Prostate gland (tissue), 2 donors: Measurements from ENCODE around the gene HSPB6. TPM values are rescaled to one million over a fixed set of nuclear protein-coding genes. Genes with fewer than 3 reads are reported as not detected.

Source experiments
- DNase-seq: peaks from one replicate; pipeline ENCODE4 v3.0.0-alpha.2; 2019; ENCODE audit warnings: low spot score
- H3K27ac ChIP-seq, 2 donors: fragments of 200-600 bp; sonication (generic); 2 replicates each; pipeline ENCODE4 v1.5.1; 2017 to 2019
- H3K27me3 ChIP-seq: fragments of 200-600 bp; sonication (generic); replicated peaks from 2 replicates; pipeline ENCODE4 v1.5.1; 2019; ENCODE audit not compliant: insufficient read depth
- H3K36me3 ChIP-seq, 2 donors: fragments of 200-600 bp; sonication (generic); 1 replicate in 1 of 2; 2 replicates in 1 of 2; pipeline versions ENCODE4 v1.5.1 to v1.8.1; 2017 to 2019
- H3K4me1 ChIP-seq: fragments of 200-600 bp; sonication (generic); replicated peaks from 2 replicates; pipeline ENCODE4 v1.5.1; 2019
- H3K4me3 ChIP-seq, 2 donors: fragments of 200-600 bp; sonication (generic); 2 replicates each; pipeline ENCODE4 v1.5.1; 2017 to 2019
- H3K9me3 ChIP-seq: fragments of 200-600 bp; sonication (generic); 2 replicates; pipeline ENCODE4 v1.5.1; 2017
- POLR2A ChIP-seq: fragments of 450-650 bp; IDR thresholded peaks from one replicate; pipeline ENCODE4 v1.6.1; 2016; ENCODE audit warnings: antibody characterized with exemption, mild to moderate bottlenecking
- POLR2AphosphoS5 ChIP-seq: sonication (generic); formaldehyde crosslinking; IDR thresholded peaks from one replicate; pipeline ENCODE4 v1.6.1; 2017; ENCODE audit warnings: antibody characterized with exemption
- WGBS: methylation state at CpG from one replicate; pipeline ENCODE4 v1.1.5; 2018; 5-methylcytosine and 5-hydroxymethylcytosine counted together
- intact Hi-C: fragments of 100-400 bp; cut with DNase I; formaldehyde crosslinking; loops from one replicate; pipeline ENCODE4 v1.14.2; 2022
- total RNA-seq, 2 donors: library from RNA; depleted of rRNA; stranded (reverse); fragments of >200 nt; gene quantifications; one replicate each; pipeline ENCODE4 v1.1.0, GENCODE V29; 2016
- TF ChIP-seq, protein P1 (sequence below), 4 experiments: fragments of 200-600 bp in 2 of 4; fragments of 450-650 bp in 2 of 4; sonication (generic) in 2 of 4; IDR thresholded peaks; 1 replicate in 3 of 4; 2 replicates in 1 of 4; pipeline ENCODE4 v1.5.1; 2016 to 2019; ENCODE audit warnings: antibody characterized with exemption in 4 of 4, mild to moderate bottlenecking in 2 of 4, moderate library complexity in 2 of 4

HSPB6 gene
- total RNA-seq, 2 donors from 2014 or later = 32.2 to 78.5 TPM

DNA sequence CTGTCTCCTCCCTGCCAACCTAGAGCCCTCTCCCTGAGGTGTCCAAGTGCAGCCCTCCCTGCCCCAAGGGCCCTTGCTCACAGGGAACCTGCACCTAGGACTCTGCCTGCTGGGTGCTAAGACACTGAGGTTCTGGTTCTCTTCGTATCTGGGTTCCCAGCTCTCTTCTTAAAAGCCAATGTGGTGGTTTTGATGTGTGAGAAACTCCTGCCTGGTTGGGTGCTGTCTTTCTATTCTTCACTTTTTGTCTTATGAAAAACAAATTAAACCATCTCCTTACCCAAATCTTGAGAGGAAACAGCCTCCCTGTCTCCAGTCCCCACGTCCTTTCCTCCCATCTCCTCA is 43.4 kb downstream of the HSPB6 start:
- no peak for DNase-seq
- 88% methylated on average over 2 of the region's 2 CpGs for WGBS
- Histone ChIP-seq H3K9me3 (no peaks in the 10 kb centered on the region), H3K27me3 (no peaks in the 10 kb centered on the region), H3K4me3 (no peak overlapping the region), H3K27ac (no peak overlapping the region), H3K36me3 (no peaks in the 10 kb centered on the region), H3K4me1 (peaks cover 6% of the 10 kb centered on the region)
- intact Hi-C loops = loop anchor here (10.0 kb wide), 1 partner anchor 359 kb away; the partner anchor contains the start of gene FFAR3
- TF ChIP-seq POLR2AphosphoS5 = no peak

DNA sequence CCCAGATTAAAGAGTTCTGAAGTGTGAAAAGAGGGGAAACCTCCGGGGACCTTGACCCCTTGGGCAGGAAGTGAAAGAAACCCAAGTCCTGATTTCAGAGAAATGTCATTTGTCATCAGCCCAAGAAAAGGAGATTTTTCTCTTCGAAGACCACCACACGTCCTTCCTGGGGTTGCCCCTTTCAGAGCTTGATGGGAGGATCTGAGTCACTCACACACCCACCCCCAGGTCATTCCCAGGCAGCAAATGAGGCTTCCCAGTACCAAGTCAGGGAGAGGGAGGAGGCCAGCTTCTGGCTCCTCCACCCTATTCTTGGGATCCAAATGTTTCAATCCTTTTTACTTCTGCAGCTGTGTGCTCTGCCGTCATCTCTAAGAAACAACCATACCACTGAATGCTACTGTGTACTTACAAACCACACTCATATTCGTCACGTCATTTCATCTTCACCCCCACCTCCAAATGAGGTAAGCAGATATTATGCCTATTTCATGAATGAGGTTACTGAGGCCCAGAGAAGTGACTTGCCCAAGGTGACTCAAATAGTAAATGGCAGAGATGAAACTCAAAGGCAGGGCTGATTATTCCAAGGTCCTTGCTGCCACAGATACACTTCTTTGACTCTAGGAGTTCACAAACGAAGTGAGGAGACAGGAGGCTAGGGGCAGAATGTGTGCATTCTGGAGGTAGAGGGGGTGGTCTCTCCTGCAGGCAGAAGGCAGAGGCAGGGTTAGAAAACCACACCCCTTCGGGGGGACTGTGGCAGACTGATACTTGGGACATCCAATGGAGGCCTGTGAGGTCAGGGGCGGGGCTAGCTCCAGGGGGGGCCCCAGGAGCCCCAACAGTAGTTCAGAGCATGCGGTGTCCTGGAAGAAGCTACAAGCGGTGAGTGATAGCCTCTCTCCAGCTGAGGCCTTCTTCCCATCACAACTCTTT is 44.0 kb downstream of the HSPB6 start:
- WGBS = 82% methylated on average over 11 of the region's 11 CpGs

GRCh38 chr19:35710784-35711723 is 45.8 kb downstream of the HSPB6 start:
- Histone ChIP-seq H3K27ac (no peak overlapping the region), H3K4me1 (peaks cover 5% of the 10 kb centered on the region), H3K4me3 (no peak overlapping the region), H3K36me3 (no peaks in the 10 kb centered on the region), H3K9me3 (no peaks in the 10 kb centered on the region), H3K27me3 (no peaks in the 10 kb centered on the region)
- WGBS = 66% methylated on average over 13 of the region's 13 CpGs
- intact Hi-C loops = loop anchor here (10.0 kb wide), 1 partner anchor 356 kb away; the partner anchor contains the start of gene FFAR3
- no peak for DNase-seq
- no peak for TF ChIP-seq POLR2AphosphoS5
- no peak for TF ChIP-seq POLR2A
- TF ChIP-seq, protein P1, sequence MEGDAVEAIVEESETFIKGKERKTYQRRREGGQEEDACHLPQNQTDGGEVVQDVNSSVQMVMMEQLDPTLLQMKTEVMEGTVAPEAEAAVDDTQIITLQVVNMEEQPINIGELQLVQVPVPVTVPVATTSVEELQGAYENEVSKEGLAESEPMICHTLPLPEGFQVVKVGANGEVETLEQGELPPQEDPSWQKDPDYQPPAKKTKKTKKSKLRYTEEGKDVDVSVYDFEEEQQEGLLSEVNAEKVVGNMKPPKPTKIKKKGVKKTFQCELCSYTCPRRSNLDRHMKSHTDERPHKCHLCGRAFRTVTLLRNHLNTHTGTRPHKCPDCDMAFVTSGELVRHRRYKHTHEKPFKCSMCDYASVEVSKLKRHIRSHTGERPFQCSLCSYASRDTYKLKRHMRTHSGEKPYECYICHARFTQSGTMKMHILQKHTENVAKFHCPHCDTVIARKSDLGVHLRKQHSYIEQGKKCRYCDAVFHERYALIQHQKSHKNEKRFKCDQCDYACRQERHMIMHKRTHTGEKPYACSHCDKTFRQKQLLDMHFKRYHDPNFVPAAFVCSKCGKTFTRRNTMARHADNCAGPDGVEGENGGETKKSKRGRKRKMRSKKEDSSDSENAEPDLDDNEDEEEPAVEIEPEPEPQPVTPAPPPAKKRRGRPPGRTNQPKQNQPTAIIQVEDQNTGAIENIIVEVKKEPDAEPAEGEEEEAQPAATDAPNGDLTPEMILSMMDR (IDR thresholded peaks at IDR 0.05) = no peak

More for the DNA sequence above, 44.0 kb downstream of the HSPB6 start:
- Histone ChIP-seq H3K27ac (no peak overlapping the region), H3K4me1 (peaks cover 6% of the 10 kb centered on the region), H3K4me3 (no peak overlapping the region), H3K27me3 (no peaks in the 10 kb centered on the region), H3K9me3 (no peaks in the 10 kb centered on the region), H3K36me3 (no peaks in the 10 kb centered on the region)
- DNase-seq = no peak
- intact Hi-C loops = loop anchor here (10.0 kb wide), 1 partner anchor 358 kb away; the partner anchor contains the start of gene FFAR3
- TF ChIP-seq POLR2AphosphoS5 (no peak), POLR2A (no peak)
- TF ChIP-seq, protein P1 (IDR thresholded peaks at IDR 0.05) = no peak

DNA sequence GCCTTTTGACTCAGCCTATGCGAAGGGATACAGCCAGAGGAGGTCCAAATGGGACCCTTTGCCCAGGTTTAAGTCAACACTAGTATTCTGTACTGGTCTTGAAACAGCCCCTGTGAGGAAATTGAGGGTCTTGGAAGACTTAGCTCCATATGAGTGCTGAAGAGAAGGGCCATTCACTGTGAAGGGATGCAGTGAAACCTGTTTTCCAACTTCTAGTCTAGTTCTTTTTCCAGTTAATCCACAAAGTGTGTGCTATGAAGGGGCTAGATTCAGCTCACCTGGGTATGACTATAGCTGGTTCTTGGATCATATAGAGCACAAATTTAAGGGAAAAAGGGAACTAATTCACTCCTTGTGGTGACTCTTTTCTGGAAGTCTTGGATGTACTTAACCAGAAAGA is 48.4 kb downstream of the HSPB6 start:
- no peak overlapping the region for H3K4me3 ChIP-seq
- no peaks in the 10 kb centered on the region for H3K27me3 ChIP-seq
- WGBS = 100% methylated on average over 1 of the region's 1 CpG
- no peak for DNase-seq
- no peak for TF ChIP-seq POLR2A
- TF ChIP-seq, protein P1 (IDR thresholded peaks at IDR 0.05) = no peak
- TF ChIP-seq POLR2AphosphoS5 = no peak
- no peaks in the 10 kb centered on the region for H3K4me1 ChIP-seq
- H3K9me3 ChIP-seq = no peaks in the 10 kb centered on the region
- no peaks in the 10 kb centered on the region for H3K36me3 ChIP-seq
- intact Hi-C loops = no loop called here
- H3K27ac ChIP-seq = no peak overlapping the region

Other genes with a start within 250 kb of the HSPB6 start
- 10 to 100 TPM; 50.9 to 80.5 TPM for gene DMKN, start 243.4 kb downstream of the HSPB6 start, total RNA-seq
- gene SBSN, start 228.7 kb downstream of the HSPB6 start, total RNA-seq = 1 to 10 TPM in 1 of 2 donors, under 1 TPM in 1; 0.32 to 4.9 TPM
- 10 to 100 TPM in 1 of 2 donors, not detected in 1; 13.4 TPM for gene GAPDHS, start 223.6 kb downstream of the HSPB6 start, total RNA-seq
- gene TMEM147, start 211.4 kb downstream of the HSPB6 start, total RNA-seq = 100 to 1,000 TPM; 105 to 120 TPM
- gene ATP4A, start 193.4 kb downstream of the HSPB6 start, total RNA-seq = 1 to 10 TPM in 1 of 2 donors, not detected in 1; 1.9 TPM
- gene PMIS2, start 170.9 kb downstream of the HSPB6 start, total RNA-seq = not detected
- gene HAUS5, start 144.3 kb downstream of the HSPB6 start, total RNA-seq = 10 to 100 TPM; 10.0 to 17.5 TPM
- 100 to 1,000 TPM in 1 of 2 donors, 10 to 100 TPM in 1; 81.4 to 114 TPM for gene RBM42, start 128.0 kb downstream of the HSPB6 start, total RNA-seq
- 1 to 10 TPM; 1.2 to 6.6 TPM for gene ETV2, start 115.3 kb downstream of the HSPB6 start, total RNA-seq
- 100 to 1,000 TPM; 334 to 665 TPM for gene COX6B1, start 108.7 kb downstream of the HSPB6 start, total RNA-seq
- gene UPK1A, start 90.5 kb downstream of the HSPB6 start, total RNA-seq = 1 to 10 TPM; 3.8 to 5.5 TPM
- 1 to 10 TPM in 1 of 2 donors, not detected in 1; 3.1 TPM for gene ZBTB32, start 52.5 kb downstream of the HSPB6 start, total RNA-seq
- gene KMT2B, start 39.0 kb downstream of the HSPB6 start, total RNA-seq = 10 to 100 TPM; 32.3 to 89.5 TPM
- 10 to 100 TPM in 1 of 2 donors, 1 to 10 TPM in 1; 9.4 to 16.1 TPM for gene IGFLR1, start 14.6 kb downstream of the HSPB6 start, total RNA-seq
- 10 to 100 TPM; 14.6 to 45.0 TPM for gene U2AF1L4, start 11.6 kb downstream of the HSPB6 start, total RNA-seq
- 10 to 100 TPM; 39.9 to 65.2 TPM for gene PSENEN, start 11.4 kb downstream of the HSPB6 start, total RNA-seq
- 10 to 100 TPM in 1 of 2 donors, 1 to 10 TPM in 1; 4.2 to 13.0 TPM for gene LIN37, start 8.5 kb downstream of the HSPB6 start, total RNA-seq
- gene PROSER3, start 1.1 kb upstream of the HSPB6 start, total RNA-seq = 10 to 100 TPM; 13.6 to 19.2 TPM
- gene ARHGAP33, start 18.5 kb upstream of the HSPB6 start, total RNA-seq = 10 to 100 TPM; 13.2 to 38.1 TPM
- gene PRODH2, start 55.8 kb upstream of the HSPB6 start, total RNA-seq = not detected
- under 1 TPM in 1 of 2 donors, not detected in 1; 0.23 TPM for gene NPHS1, start 95.5 kb upstream of the HSPB6 start, total RNA-seq
- gene KIRREL2, start 99.9 kb upstream of the HSPB6 start, total RNA-seq = 1 to 10 TPM in 1 of 2 donors, not detected in 1; 1.2 TPM
- gene APLP1, start 111.5 kb upstream of the HSPB6 start, total RNA-seq = 10 to 100 TPM in 1 of 2 donors, 1 to 10 TPM in 1; 3.6 to 38.0 TPM
- gene NFKBID, start 143.5 kb upstream of the HSPB6 start, total RNA-seq = 10 to 100 TPM in 1 of 2 donors, 1 to 10 TPM in 1; 5.6 to 10.8 TPM
- gene HCST, start 145.5 kb upstream of the HSPB6 start, total RNA-seq = 1 to 10 TPM in 1 of 2 donors, not detected in 1; 4.9 TPM
- 10 to 100 TPM; 30.6 to 60.7 TPM for gene TYROBP, start 151.3 kb upstream of the HSPB6 start, total RNA-seq
- gene LRFN3, start 179.3 kb upstream of the HSPB6 start, total RNA-seq = 10 to 100 TPM; 21.7 to 32.3 TPM
- gene SDHAF1, start 238.2 kb upstream of the HSPB6 start, total RNA-seq = 10 to 100 TPM; 32.4 to 75.1 TPM